Keratinocyte (primary cell): ENCODE results near the gene SYNDIG1.

Source experiments
- CTCF ChIP-seq, 3 experiments: IDR thresholded peaks in 1 of 3; conservative IDR thresholded peaks in 1 of 3; optimal IDR thresholded peaks in 1 of 3; 2 replicates in 2 of 3; 3 replicates in 1 of 3; pipeline versions ENCODE3 to v1.5.1; 2011; ENCODE audit warnings: low read length in 3 of 3, mild to moderate bottlenecking in 3 of 3, moderate library complexity in 2 of 3, control low read depth in 1 of 3, inconsistent platforms in 1 of 3; ENCODE audit not compliant: insufficient read depth in 2 of 3; ENCODE audit errors: extremely low read depth in 1 of 3
- EZH2 ChIP-seq: IDR thresholded peaks from one replicate; pipeline ENCODE4 v1.6.1; 2012; ENCODE audit warnings: inconsistent platforms, mild to moderate bottlenecking, low read length, moderate library complexity

GRCh38 chr20:24443436-24443835 lies 26.0 kb upstream of the SYNDIG1 start:
- TF ChIP-seq CTCF (optimal IDR thresholded peaks at IDR 0.05 in 1 of 3, IDR thresholded peaks at IDR 0.05 in 1 of 3, conservative IDR thresholded peaks at IDR 0.05 in 1 of 3; ENCODE audit: extremely low read depth in 1 of 3, insufficient read depth in 2 of 3, low read length in 3 of 3) (no peak), EZH2 (no peak)
